DMS153 treated with DMSO at 0.1 percent for 48 hours (cell line): ENCODE measurements around the gene ITSN1.

Experiments used
- DNase-seq: peaks from one replicate; lab custom pipeline; 2025; ENCODE audit not compliant: unreplicated experiment; lab: John Stamatoyannopoulos, UW

ITSN1 gene

DNA sequence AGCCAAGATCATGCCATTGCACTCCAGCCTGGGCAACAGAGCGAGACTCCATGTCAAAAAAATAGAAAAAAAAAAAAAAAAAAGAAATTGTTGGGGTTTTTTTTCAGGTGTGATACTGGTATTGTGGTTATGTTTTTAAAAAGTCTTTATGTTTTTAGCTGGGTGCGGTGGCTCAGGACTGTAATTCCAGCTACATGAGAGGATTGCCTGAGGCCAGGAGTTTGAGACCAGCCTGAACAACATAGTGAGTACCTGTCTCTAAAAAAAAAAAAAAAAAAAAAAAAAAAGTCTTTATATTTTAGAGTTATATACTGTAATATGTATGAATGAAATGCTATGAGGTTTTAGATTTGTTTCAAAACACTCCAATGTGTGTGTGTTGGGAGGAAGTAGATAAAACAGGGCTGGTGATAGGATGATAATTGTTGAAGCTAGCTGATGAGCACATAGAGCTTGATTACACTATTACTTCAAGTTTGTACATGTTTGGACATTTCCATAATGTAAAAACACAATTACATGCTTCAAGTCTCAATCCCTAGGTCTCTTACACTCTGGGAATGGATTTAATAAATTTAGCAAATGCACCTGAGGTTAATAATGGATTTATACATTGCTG is 303.5 kb downstream of the ITSN1 start:
- no peak for DNase-seq

DNA sequence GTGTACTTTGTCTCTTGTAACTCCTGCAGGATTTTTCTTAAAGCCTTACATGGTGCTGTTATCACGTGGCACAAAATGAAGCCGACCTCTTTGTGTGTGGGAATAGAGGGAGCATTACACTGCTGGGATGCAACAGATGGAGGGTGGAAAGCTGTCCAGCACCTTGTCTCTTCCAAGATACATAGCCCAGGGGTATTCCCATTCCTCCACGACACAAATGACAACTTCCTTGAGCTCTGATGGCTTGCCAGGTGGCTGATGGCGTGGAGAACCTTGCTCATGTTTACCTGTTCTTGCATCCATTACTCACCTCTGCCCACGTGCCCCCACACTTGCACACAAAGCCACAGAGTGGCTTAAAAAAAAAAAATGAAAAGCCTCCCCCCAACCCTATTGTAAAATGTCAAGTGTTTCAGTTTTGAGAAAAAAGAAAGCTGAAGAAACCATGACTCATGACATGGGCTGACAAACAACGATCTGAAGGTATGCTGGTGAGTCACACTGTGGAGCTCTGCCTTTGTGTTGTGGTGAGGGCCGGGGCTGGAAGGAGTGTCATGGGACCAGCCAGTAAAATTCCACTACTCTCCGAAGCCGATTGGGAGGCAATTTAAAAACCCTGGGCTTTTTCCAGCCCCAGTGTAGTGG is 305.3 kb downstream of the ITSN1 start:
- DNase-seq: peak; percentile 84

DNA sequence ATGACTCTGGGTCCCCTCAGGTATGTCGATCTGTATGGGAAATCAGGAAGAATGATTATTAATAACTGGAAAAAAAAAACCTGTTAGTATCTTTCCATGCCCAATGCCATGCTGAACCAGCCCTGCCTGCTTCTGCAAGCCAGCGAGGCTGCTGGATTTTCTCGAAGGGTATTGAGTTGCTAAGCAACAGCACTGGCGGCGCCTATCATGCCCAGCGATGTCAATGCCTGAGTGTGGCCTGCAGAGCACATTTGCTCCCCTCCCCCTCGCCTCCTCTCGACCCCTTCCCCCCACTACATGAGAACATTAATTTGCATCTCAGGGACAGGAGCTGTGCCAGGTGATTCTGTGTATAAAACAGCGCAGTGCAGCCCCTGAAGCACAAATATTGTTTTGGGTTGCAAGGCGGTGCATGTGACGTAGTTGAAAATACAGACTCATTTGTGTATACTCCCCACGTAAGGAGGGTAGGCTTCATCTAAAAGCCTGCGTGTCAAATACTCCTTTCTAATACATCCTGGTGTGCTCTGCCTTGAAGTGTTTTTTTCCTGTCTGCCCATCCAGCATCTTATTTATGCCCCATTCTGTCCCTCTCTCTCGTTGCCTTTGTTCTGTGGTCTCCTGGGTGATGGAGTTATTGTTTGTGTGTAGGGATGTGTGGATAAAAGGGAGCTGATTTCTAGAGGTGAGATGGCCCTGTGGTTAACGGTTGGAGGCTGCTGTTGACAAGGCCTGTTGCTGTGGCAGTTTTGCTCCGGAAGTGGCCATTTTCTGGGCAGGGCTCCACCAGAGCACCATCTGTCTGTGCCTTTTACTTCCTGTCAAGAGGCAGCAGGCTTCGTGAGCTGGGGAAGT is 306.0 kb downstream of the ITSN1 start:
- DNase-seq: peak; percentile 95

DNA sequence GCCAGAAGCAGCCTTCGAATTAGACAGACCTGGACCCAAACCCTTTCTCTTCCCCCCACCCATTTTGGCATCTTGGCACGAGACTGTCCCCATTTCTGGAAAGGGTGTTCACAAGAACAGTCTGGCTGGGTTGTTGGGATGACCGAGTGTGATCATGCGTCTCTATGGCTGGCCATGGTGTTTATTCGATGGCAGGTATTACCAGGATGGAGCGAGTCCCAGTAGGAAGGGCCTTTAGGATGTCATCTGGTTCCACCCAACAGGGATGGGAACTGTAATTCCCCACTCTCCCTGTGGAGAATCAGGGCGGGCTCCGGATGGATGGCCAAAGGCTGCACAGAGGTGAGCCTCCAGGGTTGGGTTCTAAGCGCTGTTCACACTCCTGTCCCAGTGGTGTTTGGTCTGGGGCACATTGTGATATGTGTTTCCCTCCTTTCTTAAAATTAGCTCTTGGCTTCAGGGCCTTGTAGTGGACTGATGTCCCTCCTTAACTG is 306.7 kb downstream of the ITSN1 start:
- DNase-seq: no peak
